Right lobe of liver (tissue), 4 donors: ENCODE measurements around the gene TUBA8.

ENCODE experiments used
- POLR2A ChIP-seq: fragments of 450-650 bp; IDR thresholded peaks from one replicate; pipeline ENCODE4 v1.6.1; 2017; ENCODE audit warnings: antibody characterized with exemption, mild to moderate bottlenecking
- TF ChIP-seq, protein P1 (sequence below), 4 donors: fragments of 200-600 bp in 3 of 4; fragments of 450-650 bp in 1 of 4; IDR thresholded peaks; one replicate each; pipeline versions ENCODE4 v1.5.1 to v1.8.0; 2016 to 2022; ENCODE audit warnings: antibody characterized with exemption in 4 of 4, mild to moderate bottlenecking in 2 of 4
- donor health status: DM: no; HTN: no; CAD: no.
- donor health status: DM: no; HTN: no; CAD: no.
- donor health status: DM: no; HTN: yes; CAD: no.

DNA sequence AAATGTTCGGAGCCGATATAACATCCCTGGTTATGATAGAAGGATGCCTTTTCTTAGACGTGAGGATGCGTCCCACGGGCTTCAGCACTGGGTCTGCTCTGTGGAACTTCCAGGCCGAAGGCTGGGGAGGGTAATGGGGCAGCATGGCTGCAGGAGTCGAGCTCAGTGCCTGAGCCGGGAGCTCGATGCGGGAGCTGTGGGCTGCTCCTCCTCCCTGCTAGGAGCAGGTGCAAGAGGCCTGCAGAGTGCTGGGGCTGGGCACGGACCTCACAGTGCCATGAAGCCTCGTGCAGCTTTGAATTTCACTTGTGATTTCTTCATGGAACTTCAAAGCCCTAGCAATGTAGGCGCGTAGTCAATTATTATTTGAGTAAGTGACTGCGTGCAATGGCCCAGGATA, 6.0 kb downstream of the TUBA8 start:
- TF ChIP-seq, protein P1, sequence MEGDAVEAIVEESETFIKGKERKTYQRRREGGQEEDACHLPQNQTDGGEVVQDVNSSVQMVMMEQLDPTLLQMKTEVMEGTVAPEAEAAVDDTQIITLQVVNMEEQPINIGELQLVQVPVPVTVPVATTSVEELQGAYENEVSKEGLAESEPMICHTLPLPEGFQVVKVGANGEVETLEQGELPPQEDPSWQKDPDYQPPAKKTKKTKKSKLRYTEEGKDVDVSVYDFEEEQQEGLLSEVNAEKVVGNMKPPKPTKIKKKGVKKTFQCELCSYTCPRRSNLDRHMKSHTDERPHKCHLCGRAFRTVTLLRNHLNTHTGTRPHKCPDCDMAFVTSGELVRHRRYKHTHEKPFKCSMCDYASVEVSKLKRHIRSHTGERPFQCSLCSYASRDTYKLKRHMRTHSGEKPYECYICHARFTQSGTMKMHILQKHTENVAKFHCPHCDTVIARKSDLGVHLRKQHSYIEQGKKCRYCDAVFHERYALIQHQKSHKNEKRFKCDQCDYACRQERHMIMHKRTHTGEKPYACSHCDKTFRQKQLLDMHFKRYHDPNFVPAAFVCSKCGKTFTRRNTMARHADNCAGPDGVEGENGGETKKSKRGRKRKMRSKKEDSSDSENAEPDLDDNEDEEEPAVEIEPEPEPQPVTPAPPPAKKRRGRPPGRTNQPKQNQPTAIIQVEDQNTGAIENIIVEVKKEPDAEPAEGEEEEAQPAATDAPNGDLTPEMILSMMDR (IDR thresholded peaks at IDR 0.05), result no peak
- TF ChIP-seq POLR2A, result no peak
